H9 (cell line): ENCODE results near the gene NCL. TPM values are rescaled to one million over a fixed set of nuclear protein-coding genes. Genes with fewer than 3 reads are reported as not detected.

Source experiments
- DNase-seq: peaks from one replicate; pipeline ENCODE4 v3.0.0-alpha.2; 2017
- H2AFZ ChIP-seq: one replicate; pipeline ENCODE4 v1.6.1; 2013; ENCODE audit warnings: mild to moderate bottlenecking, low read length, control low read depth, moderate library complexity
- H2AK5ac ChIP-seq: 2 replicates; pipeline ENCODE4 v1.6.1; 2013; ENCODE audit warnings: low read length, control low read depth, mixed read lengths; ENCODE audit not compliant: insufficient read length
- H2BK120ac ChIP-seq: one replicate; pipeline ENCODE4 v1.6.1; 2013; ENCODE audit warnings: low read depth, mild to moderate bottlenecking, low read length, control low read depth, inconsistent platforms; ENCODE audit not compliant: poor library complexity, severe bottlenecking
- H2BK12ac ChIP-seq: 2 replicates; pipeline ENCODE4 v1.6.1; 2013; ENCODE audit warnings: low read length, control low read depth, mixed read lengths, low read depth; ENCODE audit not compliant: insufficient read length
- H2BK15ac ChIP-seq: 2 replicates; pipeline ENCODE4 v1.6.1; 2013; ENCODE audit warnings: low read depth, low read length, control low read depth
- H2BK20ac ChIP-seq: one replicate; pipeline ENCODE4 v1.6.1; 2013; ENCODE audit warnings: low read depth, mild to moderate bottlenecking, low read length, control low read depth, inconsistent platforms; ENCODE audit not compliant: poor library complexity, severe bottlenecking
- H2BK5ac ChIP-seq: 2 replicates; pipeline ENCODE4 v1.6.1; 2013; ENCODE audit warnings: low read length, control low read depth, mixed read lengths; ENCODE audit not compliant: insufficient read length
- H3K14ac ChIP-seq: 2 replicates; pipeline ENCODE4 v1.6.1; 2013; ENCODE audit warnings: low read length, control low read depth; ENCODE audit not compliant: insufficient read depth
- H3K18ac ChIP-seq: 2 replicates; pipeline ENCODE4 v1.6.1; 2013; ENCODE audit warnings: low read depth, mild to moderate bottlenecking, mixed read lengths, low read length, control low read depth; ENCODE audit not compliant: insufficient read length
- H3K23ac ChIP-seq: 2 replicates; pipeline ENCODE4 v1.6.1; 2013; ENCODE audit warnings: low read length, control low read depth, mixed read lengths, low read depth; ENCODE audit not compliant: insufficient read length
- H3K23me2 ChIP-seq: 2 replicates; pipeline ENCODE4 v1.6.1; 2013; ENCODE audit warnings: low read depth, mild to moderate bottlenecking, mixed read lengths, low read length, control low read depth; ENCODE audit not compliant: insufficient read length, poor library complexity, severe bottlenecking
- H3K27ac ChIP-seq: 2 replicates; pipeline ENCODE4 v1.5.1; 2013; ENCODE audit warnings: low read length, control low read depth, mixed read lengths, low read depth; ENCODE audit not compliant: insufficient read length
- H3K27me3 ChIP-seq: 2 replicates; pipeline ENCODE4 v1.6.1; 2013; ENCODE audit warnings: low read length, control low read depth, inconsistent platforms; ENCODE audit not compliant: insufficient read depth
- H3K4ac ChIP-seq: 2 replicates; pipeline ENCODE4 v1.6.1; 2013; ENCODE audit warnings: low read depth, mild to moderate bottlenecking, control low read depth, inconsistent platforms, low read length, moderate library complexity
- H3K4me1 ChIP-seq: 2 replicates; pipeline ENCODE4 v1.6.1; 2013; ENCODE audit warnings: low read length, control low read depth, inconsistent platforms; ENCODE audit not compliant: insufficient read depth
- H3K4me2 ChIP-seq: 2 replicates; pipeline ENCODE4 v1.6.1; 2013; ENCODE audit warnings: low read length, control low read depth, mixed read lengths; ENCODE audit not compliant: insufficient read length, insufficient read depth
- H3K56ac ChIP-seq: 2 replicates; pipeline ENCODE4 v1.6.1; 2013; ENCODE audit warnings: low read depth, mild to moderate bottlenecking, mixed read lengths, low read length, control low read depth; ENCODE audit not compliant: insufficient read length
- H3K79me1 ChIP-seq: 2 replicates; pipeline ENCODE4 v1.6.1; 2013; ENCODE audit warnings: low read depth, mild to moderate bottlenecking, moderate library complexity, low read length, control low read depth, inconsistent platforms; ENCODE audit not compliant: insufficient read depth, poor library complexity, severe bottlenecking
- H3K79me2 ChIP-seq: 2 replicates; pipeline ENCODE4 v1.6.1; 2013; ENCODE audit warnings: low read length, control low read depth, inconsistent platforms; ENCODE audit not compliant: insufficient read depth
- H3K9ac ChIP-seq: 2 replicates; pipeline ENCODE4 v1.6.1; 2013; ENCODE audit warnings: low read length, control low read depth, mixed read lengths; ENCODE audit not compliant: insufficient read length; ENCODE audit errors: extremely low read depth
- H3K9me3 ChIP-seq: one replicate; pipeline ENCODE4 v1.6.1; 2013; ENCODE audit warnings: low read depth, low read length, inconsistent platforms; ENCODE audit not compliant: control insufficient read depth
- H3T11ph ChIP-seq: one replicate; pipeline ENCODE4 v1.6.1; 2013; ENCODE audit warnings: mild to moderate bottlenecking, low read length, control low read depth, inconsistent platforms
- H4K20me1 ChIP-seq: one replicate; pipeline ENCODE4 v1.6.1; 2013; ENCODE audit not compliant: control insufficient read depth, insufficient read length, insufficient read depth
- H4K5ac ChIP-seq: 2 replicates; pipeline ENCODE4 v1.6.1; 2013; ENCODE audit warnings: low read depth, mild to moderate bottlenecking, mixed read lengths, low read length, control low read depth; ENCODE audit not compliant: insufficient read length
- H4K8ac ChIP-seq: replicated peaks from 2 replicates; pipeline ENCODE4 v1.6.1; 2013; ENCODE audit warnings: low read length, control low read depth, mixed read lengths, low read depth; ENCODE audit not compliant: insufficient read length
- H4K91ac ChIP-seq: 2 replicates; pipeline ENCODE4 v1.6.1; 2013; ENCODE audit warnings: low read depth, mild to moderate bottlenecking, moderate library complexity, mixed read lengths, low read length, control low read depth; ENCODE audit not compliant: insufficient read length
- H3K27ac Mint-ChIP-seq, 3 experiments: 2 replicates in 2 of 3; 3 replicates in 1 of 3; pipeline ENCODE4 v1.8.0; 2020 to 2021; ENCODE audit warnings: mixed read lengths in 3 of 3, mild to moderate bottlenecking in 1 of 3, moderate library complexity in 1 of 3
- H3K27me3 Mint-ChIP-seq: 2 replicates; pipeline ENCODE4 v1.8.0; 2021; ENCODE audit warnings: low read depth, mild to moderate bottlenecking, moderate library complexity, mixed read lengths
- H3K36me3 Mint-ChIP-seq, 3 experiments: 2 replicates in 2 of 3; 3 replicates in 1 of 3; pipeline ENCODE4 v1.8.0; 2020 to 2021; ENCODE audit warnings: low read depth in 3 of 3, mixed read lengths in 3 of 3; ENCODE audit not compliant: insufficient read depth in 1 of 3
- H3K4me1 Mint-ChIP-seq, 2 experiments: 2 replicates each; pipeline ENCODE4 v1.8.0; 2020; ENCODE audit warnings: mixed read lengths in 2 of 2
- H3K4me3 Mint-ChIP-seq, 2 experiments: 2 replicates in 1 of 2; 3 replicates in 1 of 2; pipeline ENCODE4 v1.8.0; 2020 to 2021; ENCODE audit warnings: mild to moderate bottlenecking in 2 of 2, mixed read lengths in 2 of 2, moderate library complexity in 1 of 2
- H3K9me3 Mint-ChIP-seq, 2 experiments: 2 replicates in 1 of 2; 3 replicates in 1 of 2; pipeline ENCODE4 v1.8.0; 2020; ENCODE audit warnings: mild to moderate bottlenecking in 2 of 2, mixed read lengths in 2 of 2, moderate library complexity in 1 of 2
- WGBS: extraction: QIAGEN DNeasy Blood & Tissue Kit; methylation state at CpG from one replicate; pipeline ENCODE4 v1.1.7; 2013; ENCODE audit warnings: missing lambda C conversion rate, low lambda C conversion rate, mixed read lengths; ENCODE audit not compliant: insufficient read length; ENCODE audit errors: extremely low coverage; 5-methylcytosine and 5-hydroxymethylcytosine counted together
- total RNA-seq: library from RNA; stranded (reverse); gene quantifications from 2 replicates; pipeline ENCODE4 v1.2.1, GENCODE V29; 2021
- TF ChIP-seq, protein P1 (sequence below): fragments of 200-600 bp; sonication (generic); conservative IDR thresholded peaks from 3 replicates; pipeline ENCODE4 v1.8.0; 2021; ENCODE audit warnings: antibody characterized with exemption, mild to moderate bottlenecking

Gene NCL
- total RNA-seq, 1 experiment from 2014 or later, result 1,269 TPM

DNA sequence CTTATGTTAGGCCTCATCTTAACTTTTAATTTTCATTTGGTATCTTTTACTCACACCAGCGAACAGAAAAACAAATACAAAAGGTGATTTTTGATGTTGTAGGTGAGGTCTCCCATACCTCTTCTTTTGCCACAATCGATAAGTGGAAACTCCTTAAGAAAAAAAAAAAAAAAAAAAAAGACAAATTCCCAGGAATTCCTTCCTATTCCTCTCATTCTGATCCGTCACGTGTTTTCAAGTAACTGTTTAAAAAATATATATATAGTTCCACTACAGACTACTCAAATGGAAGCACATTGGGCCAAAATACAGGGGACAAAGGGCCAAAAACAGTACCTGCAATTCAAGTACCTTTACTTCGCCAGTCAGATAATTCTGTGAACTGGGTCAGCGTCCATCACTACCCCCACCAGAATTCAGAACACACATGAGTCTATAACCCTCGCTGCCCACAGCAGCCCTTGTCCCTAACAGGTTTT is 49.5 kb upstream of the NCL start:
- no peaks in the 10 kb centered on the region for H3K9me3 ChIP-seq
- H2BK20ac ChIP-seq, result no peak overlapping the region
- no peak overlapping the region for H3K23ac ChIP-seq
- peak overlapping the region; percentile 78 for H3K9ac ChIP-seq
- no peak overlapping the region for H3K56ac ChIP-seq
- Mint-ChIP-seq H3K27ac (peak overlapping the region; percentile 96 to 99 (median 97)), H3K9me3 (no peaks in the 10 kb centered on the region), H3K4me3 (peak overlapping the region; percentile 88 to 92), H3K4me1 (peaks cover 14 to 20% of the 10 kb centered on the region in 2 experiments), H3K27me3 (no peaks in the 10 kb centered on the region), H3K36me3 (peaks cover 0 to 6% (median 3%) of the 10 kb centered on the region in 3 experiments; a peak in 5 of 7 replicates)
- H4K91ac ChIP-seq, result no peak overlapping the region
- H2AFZ ChIP-seq, result no peak overlapping the region
- DNase-seq, result no peak
- no peak overlapping the region for H2BK120ac ChIP-seq
- H3K18ac ChIP-seq, result peak overlapping the region; percentile 69
- peak overlapping the region; percentile 57 for H3K4me2 ChIP-seq
- H2BK12ac ChIP-seq, result no peak overlapping the region
- H3K27me3 ChIP-seq, result no peaks in the 10 kb centered on the region
- no peak overlapping the region; the same call in 1 of the 2 replicates for H3K4ac ChIP-seq
- no peak overlapping the region for H3K27ac ChIP-seq
- no peak overlapping the region for H4K8ac ChIP-seq
- H4K5ac ChIP-seq, result no peak overlapping the region
- no peaks in the 10 kb centered on the region for H3K79me2 ChIP-seq
- no peaks in the 10 kb centered on the region for H4K20me1 ChIP-seq
- H3K14ac ChIP-seq, result peak overlapping the region; percentile 64
- no peaks in the 10 kb centered on the region for H3K79me1 ChIP-seq
- no peak overlapping the region for H2BK15ac ChIP-seq
- no peak overlapping the region for H2AK5ac ChIP-seq
- WGBS, result no CpG with 5 or more reads among the region's 7 CpGs
- TF ChIP-seq, protein P1, sequence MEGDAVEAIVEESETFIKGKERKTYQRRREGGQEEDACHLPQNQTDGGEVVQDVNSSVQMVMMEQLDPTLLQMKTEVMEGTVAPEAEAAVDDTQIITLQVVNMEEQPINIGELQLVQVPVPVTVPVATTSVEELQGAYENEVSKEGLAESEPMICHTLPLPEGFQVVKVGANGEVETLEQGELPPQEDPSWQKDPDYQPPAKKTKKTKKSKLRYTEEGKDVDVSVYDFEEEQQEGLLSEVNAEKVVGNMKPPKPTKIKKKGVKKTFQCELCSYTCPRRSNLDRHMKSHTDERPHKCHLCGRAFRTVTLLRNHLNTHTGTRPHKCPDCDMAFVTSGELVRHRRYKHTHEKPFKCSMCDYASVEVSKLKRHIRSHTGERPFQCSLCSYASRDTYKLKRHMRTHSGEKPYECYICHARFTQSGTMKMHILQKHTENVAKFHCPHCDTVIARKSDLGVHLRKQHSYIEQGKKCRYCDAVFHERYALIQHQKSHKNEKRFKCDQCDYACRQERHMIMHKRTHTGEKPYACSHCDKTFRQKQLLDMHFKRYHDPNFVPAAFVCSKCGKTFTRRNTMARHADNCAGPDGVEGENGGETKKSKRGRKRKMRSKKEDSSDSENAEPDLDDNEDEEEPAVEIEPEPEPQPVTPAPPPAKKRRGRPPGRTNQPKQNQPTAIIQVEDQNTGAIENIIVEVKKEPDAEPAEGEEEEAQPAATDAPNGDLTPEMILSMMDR, result no peak
- peaks cover 3% of the 10 kb centered on the region for H3K23me2 ChIP-seq
- no peak overlapping the region for H3T11ph ChIP-seq
- no peak overlapping the region for H2BK5ac ChIP-seq
- no peaks in the 10 kb centered on the region; the same call in 1 of the 2 replicates for H3K4me1 ChIP-seq
